Adrenal gland (tissue), 12 donors: ENCODE results near the gene TMEM179B. TPM values are rescaled to one million over a fixed set of nuclear protein-coding genes. Genes with fewer than 3 reads are reported as not detected.

ENCODE experiments used
- DNase-seq, 7 donors: peaks; one replicate each; pipeline ENCODE4 v3.0.0-alpha.2; 2019 to 2020
- H3K27ac ChIP-seq, 5 donors: fragments of 200-600 bp; sonication (generic) in 4 of 5; 1 replicate in 3 of 5; 2 replicates in 2 of 5; pipeline versions ENCODE4 v1.5.1 to v1.8.0; 2016 to 2020; ENCODE audit warnings: mild to moderate bottlenecking in 1 of 5
- H3K27me3 ChIP-seq: fragments of 200-600 bp; 2 replicates; pipeline ENCODE4 v1.8.0; 2021
- H3K36me3 ChIP-seq, 2 donors: fragments of 200-600 bp; replicated peaks in 1 of 2; 1 replicate in 1 of 2; 2 replicates in 1 of 2; pipeline versions ENCODE4 v1.5.1 to v1.8.0; 2018 to 2022
- H3K4me1 ChIP-seq, 2 donors: fragments of 200-600 bp; replicated peaks in 1 of 2; 1 replicate in 1 of 2; 2 replicates in 1 of 2; pipeline versions ENCODE4 v1.5.1 to v1.8.0; 2018 to 2021
- H3K4me3 ChIP-seq, 4 donors: fragments of 200-600 bp; sonication (generic) in 3 of 4; one replicate each; pipeline ENCODE4 v1.5.1; 2016 to 2018
- H3K9me3 ChIP-seq, 3 donors: fragments of 200-600 bp; sonication (generic) in 1 of 3; replicated peaks in 1 of 3; 1 replicate in 2 of 3; 2 replicates in 1 of 3; pipeline versions ENCODE4 v1.5.1 to v1.8.0; 2016 to 2021
- POLR2A ChIP-seq, 2 donors: fragments of 450-650 bp; IDR thresholded peaks; one replicate each; pipeline ENCODE4 v1.6.1; 2017; ENCODE audit warnings: antibody characterized with exemption in 2 of 2, mild to moderate bottlenecking in 2 of 2, moderate library complexity in 1 of 2
- WGBS, 4 donors: extraction: QIAGEN DNeasy Blood & Tissue Kit in 2 of 4; methylation state at CpG; one replicate each; pipeline versions ENCODE4 v1.1.5 to v1.1.7; 2013 to 2017; 5-methylcytosine and 5-hydroxymethylcytosine counted together
- intact Hi-C, 2 donors: fragments of 100-400 bp; cut with DNase I; formaldehyde crosslinking; loops; one replicate each; pipeline versions ENCODE4 v1.14.1 to v1.15.0; 2022 to 2023
- polyA plus RNA-seq, 3 donors: library from polyadenylated mRNA; stranded (reverse); fragments of 200-250 nt in 2 of 3; fragments of 350-450 nt in 1 of 3; fragmentation: Illumina TruSeq in 1 of 3; extraction: RNeasy Lipid Tissue Mini Kit (QIAGEN cat#74804) in 1 of 3; gene quantifications; one replicate each; pipeline ENCODE4 v1.2.3, GENCODE V29; 2013 to 2014
- total RNA-seq, 9 donors: library from RNA; depleted of rRNA in 4 of 9; stranded (reverse); fragments of >200 nt in 4 of 9; fragments of 120-200 nt in 1 of 9; fragmentation: NEBNext Ultra II Directional in 1 of 9; extraction: Animal tissue kit (Norgen Biotek cat#: 25700) in 1 of 9; gene quantifications; one replicate each; pipeline versions ENCODE4 v1.1.0 to v1.2.4, GENCODE V29; 2013 to 2023
- TF ChIP-seq, protein P1 (sequence below), 6 experiments: fragments of 450-650 bp in 4 of 6; fragments of 200-600 bp in 2 of 6; sonication (generic) in 1 of 6; IDR thresholded peaks; 1 replicate in 5 of 6; 2 replicates in 1 of 6; pipeline versions ENCODE4 v1.5.1 to v1.8.0; 2016 to 2021; ENCODE audit warnings: antibody characterized with exemption in 6 of 6, mild to moderate bottlenecking in 2 of 6, moderate library complexity in 1 of 6
- donor health status: healthy with polysubstance abuse.
- donor health status: Bipolar disorder and iron deficiency.
- donor health status: DM: yes; HTN: yes; CAD: no.
- donor health status: DM: no; HTN: no; CAD: no.
- donor health status: DM: no; HTN: no; CAD: no.
- donor health status: DM: yes; HTN: yes; CAD: no.

Gene TMEM179B
- total and polyA plus RNA-seq, 12 donors, result 37.2 to 217 (median 70.5) TPM

DNA sequence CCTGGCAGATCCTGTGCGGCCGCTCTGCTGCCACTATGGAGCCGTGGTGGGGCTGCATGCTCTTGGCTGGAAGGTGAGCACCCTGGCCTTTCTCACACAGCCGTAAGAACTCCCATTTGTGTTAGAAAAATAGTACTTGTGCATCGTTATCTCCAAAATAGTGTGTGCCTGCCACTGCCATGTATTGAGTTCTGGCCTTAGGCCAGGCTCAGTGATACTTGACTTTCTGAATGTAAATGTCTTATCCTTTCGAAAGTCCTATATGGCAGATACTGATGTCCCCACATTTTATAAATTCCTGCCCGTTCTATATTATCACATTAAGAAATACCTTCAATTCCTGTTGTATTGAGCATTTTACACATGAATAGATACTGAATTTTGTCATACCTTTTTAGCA is 4.4 kb upstream of the TMEM179B start:
- no peak for DNase-seq
- TF ChIP-seq, protein P1, sequence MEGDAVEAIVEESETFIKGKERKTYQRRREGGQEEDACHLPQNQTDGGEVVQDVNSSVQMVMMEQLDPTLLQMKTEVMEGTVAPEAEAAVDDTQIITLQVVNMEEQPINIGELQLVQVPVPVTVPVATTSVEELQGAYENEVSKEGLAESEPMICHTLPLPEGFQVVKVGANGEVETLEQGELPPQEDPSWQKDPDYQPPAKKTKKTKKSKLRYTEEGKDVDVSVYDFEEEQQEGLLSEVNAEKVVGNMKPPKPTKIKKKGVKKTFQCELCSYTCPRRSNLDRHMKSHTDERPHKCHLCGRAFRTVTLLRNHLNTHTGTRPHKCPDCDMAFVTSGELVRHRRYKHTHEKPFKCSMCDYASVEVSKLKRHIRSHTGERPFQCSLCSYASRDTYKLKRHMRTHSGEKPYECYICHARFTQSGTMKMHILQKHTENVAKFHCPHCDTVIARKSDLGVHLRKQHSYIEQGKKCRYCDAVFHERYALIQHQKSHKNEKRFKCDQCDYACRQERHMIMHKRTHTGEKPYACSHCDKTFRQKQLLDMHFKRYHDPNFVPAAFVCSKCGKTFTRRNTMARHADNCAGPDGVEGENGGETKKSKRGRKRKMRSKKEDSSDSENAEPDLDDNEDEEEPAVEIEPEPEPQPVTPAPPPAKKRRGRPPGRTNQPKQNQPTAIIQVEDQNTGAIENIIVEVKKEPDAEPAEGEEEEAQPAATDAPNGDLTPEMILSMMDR (IDR thresholded peaks at IDR 0.05), result no peak
- no peak for TF ChIP-seq POLR2A (IDR thresholded peaks at IDR 0.05)
- intact Hi-C loops, result no loop called here
- no peak overlapping the region for H3K4me3 ChIP-seq
- H3K27ac ChIP-seq, result no peak overlapping the region
- H3K9me3 ChIP-seq, result no peaks in the 10 kb centered on the region
- H3K4me1 ChIP-seq, result peaks cover 7 to 12% of the 10 kb centered on the region in 2 donors
- 93 to 97% (median 94%) methylated on average over 7 of the region's 7 CpGs for WGBS, 4 donors
- H3K36me3 ChIP-seq, result peaks cover 0 to 29% of the 10 kb centered on the region in 2 donors
- H3K27me3 ChIP-seq, result no peaks in the 10 kb centered on the region

DNA sequence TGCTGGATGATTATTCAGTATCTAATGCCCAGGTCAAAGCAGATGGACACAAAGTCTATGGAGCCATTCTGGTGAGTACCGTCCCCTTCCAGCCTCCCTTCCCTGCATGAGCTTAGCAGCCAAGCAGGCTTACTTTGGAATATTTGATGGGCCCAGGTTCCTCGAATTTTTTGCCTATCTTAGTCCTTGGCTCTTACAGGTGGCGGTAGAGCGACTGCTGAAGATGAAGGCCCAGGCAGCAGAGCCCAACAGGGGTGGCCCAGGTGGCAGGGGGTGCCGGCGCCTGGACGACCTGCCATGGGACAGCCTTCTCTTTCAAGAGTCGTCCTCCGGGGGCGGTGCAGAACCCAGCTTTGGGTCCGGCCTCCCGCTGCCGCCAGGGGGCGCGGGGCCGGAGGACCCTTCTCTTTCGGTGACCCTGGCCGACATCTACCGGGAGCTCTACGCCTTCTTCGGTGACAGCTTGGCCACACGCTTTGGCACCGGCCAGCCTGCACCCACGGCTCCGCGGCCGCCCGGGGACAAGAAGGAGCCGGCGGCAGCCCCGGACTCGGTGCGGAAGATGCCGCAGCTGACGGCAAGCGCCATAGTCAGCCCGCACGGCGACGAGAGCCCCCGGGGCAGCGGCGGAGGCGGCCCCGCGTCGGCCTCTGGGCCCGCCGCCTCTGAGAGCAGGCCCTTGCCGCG is 741 bp upstream of the TMEM179B start:
- Histone ChIP-seq H3K36me3 (peaks cover 0 to 25% of the 10 kb centered on the region in 2 donors), H3K27ac (peak overlapping the region; percentile 87 to 99 (median 99)), H3K4me3 (peak overlapping the region; percentile 63 to 96 (median 86)), H3K4me1 (peaks cover 30 to 37% of the 10 kb centered on the region in 2 donors), H3K9me3 (no peaks in the 10 kb centered on the region), H3K27me3 (no peaks in the 10 kb centered on the region)
- intact Hi-C loops, result loop anchor here in 1 of 2 donors (5.0 kb wide), 1 partner anchor 76 kb away; no protein-coding TSS in a partner anchor
- 1 to 17% (median 2%) methylated on average over 2 to 51 of the region's 51 CpGs for WGBS, 4 donors
- TF ChIP-seq, protein P1 (IDR thresholded peaks at IDR 0.05), result peak; percentile 91 to 98 (median 94)
- TF ChIP-seq POLR2A (IDR thresholded peaks at IDR 0.05), result no peak
- peak; percentile 88 to 96 (median 91) for DNase-seq

DNA sequence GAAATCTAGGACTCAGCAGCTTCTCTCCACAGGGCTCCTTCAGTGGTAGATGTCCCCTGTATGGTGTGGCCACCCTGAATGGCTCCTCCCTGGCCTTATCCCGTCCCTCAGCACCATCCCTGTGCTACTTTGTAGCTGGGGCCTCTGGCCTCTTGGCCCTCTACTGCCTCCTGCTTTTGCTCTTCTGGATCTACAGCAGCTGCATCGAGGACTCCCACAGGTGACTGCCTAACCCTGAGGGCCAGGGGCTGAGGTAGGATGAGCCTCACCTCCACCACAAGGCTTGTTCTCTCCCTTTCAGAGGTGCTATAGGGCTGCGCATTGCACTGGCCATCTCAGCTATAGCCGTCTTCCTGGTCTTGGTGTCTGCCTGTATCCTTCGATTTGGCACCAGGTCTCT is 1.8 kb downstream of the TMEM179B start:
- intact Hi-C loops, result loop anchor here in 1 of 2 donors (5.0 kb wide), 1 partner anchor 73 kb away; no protein-coding TSS in a partner anchor
- Histone ChIP-seq H3K4me3 (no peak overlapping the region), H3K27ac (peak overlapping the region in 1 of 5 donors; percentile 13), H3K36me3 (peaks cover 0 to 33% of the 10 kb centered on the region in 2 donors), H3K27me3 (no peaks in the 10 kb centered on the region), H3K9me3 (no peaks in the 10 kb centered on the region), H3K4me1 (peaks cover 38 to 46% of the 10 kb centered on the region in 2 donors)
- no peak for DNase-seq
- no peak for TF ChIP-seq POLR2A (IDR thresholded peaks at IDR 0.05)
- TF ChIP-seq, protein P1 (IDR thresholded peaks at IDR 0.05), result no peak
- WGBS, 4 donors, result 60 to 77% (median 76%) methylated on average over 2 to 5 of the region's 5 CpGs

DNA sequence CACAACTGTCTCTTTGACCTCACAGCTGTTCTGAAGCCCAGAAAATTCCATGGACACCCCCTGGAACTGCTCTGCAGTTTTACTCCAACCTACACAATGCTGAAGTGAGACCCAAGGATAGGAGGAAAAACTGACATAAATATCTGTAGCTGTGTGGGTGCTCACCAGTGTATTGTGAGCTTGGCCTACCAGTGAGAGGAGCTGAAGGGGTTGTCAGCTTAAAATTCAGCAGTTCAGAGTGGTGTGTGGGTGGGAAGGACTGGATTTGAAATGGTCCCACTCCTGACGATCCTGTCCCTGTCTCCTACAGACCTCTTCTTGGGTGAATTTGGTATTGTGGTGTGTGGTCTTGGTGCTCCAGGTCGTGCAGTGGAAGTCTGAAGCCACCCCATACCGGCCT is 2.4 kb downstream of the TMEM179B start:
- Histone ChIP-seq H3K36me3 (peaks cover 0 to 39% of the 10 kb centered on the region in 2 donors), H3K4me1 (peaks cover 38 to 46% of the 10 kb centered on the region in 2 donors), H3K27ac (no peak overlapping the region), H3K27me3 (no peaks in the 10 kb centered on the region), H3K9me3 (no peaks in the 10 kb centered on the region), H3K4me3 (no peak overlapping the region)
- TF ChIP-seq, protein P1 (IDR thresholded peaks at IDR 0.05), result no peak
- TF ChIP-seq POLR2A (IDR thresholded peaks at IDR 0.05), result no peak
- intact Hi-C loops, result loop anchor here in 1 of 2 donors (5.0 kb wide), 1 partner anchor 73 kb away; no protein-coding TSS in a partner anchor
- WGBS, 4 donors, result 49 to 80% (median 58%) methylated on average over 1 to 3 of the region's 3 CpGs
- no peak for DNase-seq
